Loucy (cell line): ENCODE results near the gene COL9A2.

Source experiments
- H2AFZ ChIP-seq: fragments of 200-600 bp; sonication (generic); 2 replicates; pipeline ENCODE4 v1.6.0; 2016; ENCODE audit warnings: antibody characterized with exemption, mild to moderate bottlenecking, low read length, moderate library complexity
- H3F3A ChIP-seq: fragments of 200-600 bp; 2 replicates; pipeline ENCODE4 v1.6.0; 2016; ENCODE audit warnings: antibody characterized with exemption, low read depth, mild to moderate bottlenecking
- H3K27me3 ChIP-seq: fragments of 200-600 bp; sonication (generic); 2 replicates; pipeline ENCODE4 v1.6.1; 2014; ENCODE audit warnings: low read length, mild to moderate bottlenecking; ENCODE audit not compliant: insufficient read depth, poor library complexity, severe bottlenecking
- H3K36me3 ChIP-seq: fragments of 200-600 bp; sonication (generic); 2 replicates; pipeline ENCODE4 v1.6.1; 2016; ENCODE audit warnings: low read length; ENCODE audit not compliant: insufficient read depth
- H3K4me1 ChIP-seq: fragments of 200-600 bp; sonication (generic); 2 replicates; pipeline ENCODE4 v1.5.1; 2014; ENCODE audit warnings: low read length, mild to moderate bottlenecking; ENCODE audit not compliant: insufficient read depth, poor library complexity, severe bottlenecking
- H3K4me2 ChIP-seq: fragments of 200-600 bp; sonication (generic); 2 replicates; pipeline ENCODE4 v1.6.0; 2014; ENCODE audit warnings: antibody characterized with exemption, low read length, low read depth, mild to moderate bottlenecking; ENCODE audit not compliant: poor library complexity, severe bottlenecking
- H3K4me3 ChIP-seq: fragments of 200-600 bp; sonication (generic); 2 replicates; pipeline ENCODE4 v1.5.1; 2014; ENCODE audit warnings: low read length, mild to moderate bottlenecking, mixed read lengths; ENCODE audit not compliant: poor library complexity, severe bottlenecking
- H3K79me2 ChIP-seq: fragments of 200-600 bp; sonication (generic); 2 replicates; pipeline ENCODE4 v1.6.1; 2014; ENCODE audit warnings: low read length; ENCODE audit not compliant: insufficient read depth
- H3K9ac ChIP-seq: fragments of 200-600 bp; sonication (generic); 2 replicates; pipeline ENCODE4 v1.6.0; 2014; ENCODE audit warnings: mild to moderate bottlenecking, low read depth, low read length, moderate library complexity; ENCODE audit not compliant: poor library complexity, severe bottlenecking
- H3K9me2 ChIP-seq: fragments of 200-600 bp; sonication (generic); replicated peaks from 2 replicates; pipeline ENCODE4 v1.6.1; 2016; ENCODE audit warnings: low read depth, low read length, mixed read lengths
- H3K9me3 ChIP-seq: fragments of 200-600 bp; sonication (generic); 2 replicates; pipeline ENCODE4 v1.6.1; 2014; ENCODE audit warnings: mild to moderate bottlenecking, antibody characterized with exemption, low read length, low read depth; ENCODE audit not compliant: insufficient read depth
- H4K20me1 ChIP-seq: fragments of 200-600 bp; sonication (generic); 2 replicates; pipeline ENCODE4 v1.6.0; 2014; ENCODE audit warnings: antibody characterized with exemption, low read length, mild to moderate bottlenecking; ENCODE audit not compliant: insufficient read depth, poor library complexity, severe bottlenecking
- CTCF ChIP-seq: fragments of 200-600 bp; sonication (generic); conservative IDR thresholded peaks from 2 replicates; pipeline ENCODE4 v1.5.1; 2014; ENCODE audit warnings: mild to moderate bottlenecking, antibody characterized with exemption, low read length
- EZH2phosphoT487 ChIP-seq: fragments of 200-600 bp; IDR thresholded peaks from 2 replicates; pipeline ENCODE4 v1.6.1; 2018; ENCODE audit warnings: antibody characterized with exemption, mild to moderate bottlenecking, moderate library complexity, borderline replicate concordance

COL9A2 gene

GRCh38 chr1:40307186-40307585 is 9.9 kb downstream of the COL9A2 start:
- no peaks in the 10 kb centered on the region for H3K36me3 ChIP-seq
- no peak overlapping the region for H3K4me2 ChIP-seq
- no peaks in the 10 kb centered on the region for H3K4me1 ChIP-seq
- no peaks in the 10 kb centered on the region for H3F3A ChIP-seq
- no peaks in the 10 kb centered on the region for H4K20me1 ChIP-seq
- no peaks in the 10 kb centered on the region for H3K79me2 ChIP-seq
- H3K9ac ChIP-seq, result no peak overlapping the region
- no peaks in the 10 kb centered on the region for H3K9me3 ChIP-seq
- TF ChIP-seq CTCF (no peak), EZH2phosphoT487 (no peak)
- no peak overlapping the region for H2AFZ ChIP-seq
- H3K4me3 ChIP-seq, result no peak overlapping the region
- no peaks in the 10 kb centered on the region for H3K27me3 ChIP-seq
- H3K9me2 ChIP-seq, result no peaks in the 10 kb centered on the region

GRCh38 chr1:40306296-40306695 is 10.8 kb downstream of the COL9A2 start:
- Histone ChIP-seq H2AFZ (no peak overlapping the region), H3K79me2 (no peaks in the 10 kb centered on the region), H3K4me3 (no peak overlapping the region), H3K36me3 (no peaks in the 10 kb centered on the region), H3K27me3 (no peaks in the 10 kb centered on the region), H3K9me3 (no peaks in the 10 kb centered on the region), H3K9ac (no peak overlapping the region), H3F3A (no peaks in the 10 kb centered on the region), H3K9me2 (no peaks in the 10 kb centered on the region), H3K4me1 (no peaks in the 10 kb centered on the region), H4K20me1 (no peaks in the 10 kb centered on the region), H3K4me2 (no peak overlapping the region)
- TF ChIP-seq CTCF (no peak), EZH2phosphoT487 (no peak)

GRCh38 chr1:40305871-40306270 is 11.2 kb downstream of the COL9A2 start:
- Histone ChIP-seq H3K9me2 (no peaks in the 10 kb centered on the region), H3F3A (no peaks in the 10 kb centered on the region), H3K79me2 (no peaks in the 10 kb centered on the region), H3K27me3 (no peaks in the 10 kb centered on the region), H2AFZ (no peak overlapping the region), H3K4me1 (no peaks in the 10 kb centered on the region), H4K20me1 (no peaks in the 10 kb centered on the region), H3K4me3 (no peak overlapping the region), H3K4me2 (no peak overlapping the region), H3K9me3 (no peaks in the 10 kb centered on the region), H3K36me3 (no peaks in the 10 kb centered on the region), H3K9ac (no peak overlapping the region)
- no peak for TF ChIP-seq EZH2phosphoT487
- no peak for TF ChIP-seq CTCF
